IMR-90 (cell line): ENCODE data around the gene SNAP23. TPM values are rescaled to one million over a fixed set of nuclear protein-coding genes. Genes with fewer than 3 reads are reported as not detected.

Experiments used
- ATAC-seq: fragments of 200-7000 bp; cut with Tn5 transposase; 2 replicates; pipeline ENCODE4 v1.9.1; 2020; ENCODE audit warnings: low read depth, mild to moderate bottlenecking, moderate library complexity
- BruUV-seq: library from RNA; stranded (reverse); fragments of 400-500 nt; replicated peaks from 2 replicates; lab custom pipeline; 2021; lab: Mats Ljungman, UMichigan
- CTCF ChIA-PET: fragments of 300-600 bp; formaldehyde crosslinking; extraction: SDS; loops from one replicate; lab custom pipeline; 2021; ENCODE audit warnings: antibody characterized with exemption; lab: Yijun Ruan, JAX
- POLR2A ChIA-PET: fragments of 300-600 bp; sonication (Branson Sonifier 250); formaldehyde crosslinking; loops from one replicate; lab custom pipeline; 2022; ENCODE audit warnings: antibody characterized with exemption; ENCODE audit not compliant: unreplicated experiment; lab: Charles Lee
- DNase-seq: peaks from one replicate; pipeline ENCODE4 v3.0.0; 2013
- H2AFZ ChIP-seq: replicated peaks from 2 replicates; pipeline ENCODE3; 2013; ENCODE audit warnings: low read length, mild to moderate bottlenecking; ENCODE audit not compliant: poor library complexity
- H2AK5ac ChIP-seq: 2 replicates; pipeline ENCODE4 v1.6.1; 2013; ENCODE audit warnings: low read depth, low read length, inconsistent platforms
- H2AK9ac ChIP-seq: replicated peaks from 2 replicates; pipeline ENCODE3; 2013; ENCODE audit warnings: mild to moderate bottlenecking, low read depth, low read length, moderate library complexity; ENCODE audit not compliant: poor library complexity
- H2BK120ac ChIP-seq: 2 replicates; pipeline ENCODE4 v1.6.1; 2013; ENCODE audit warnings: low read depth, low read length, inconsistent platforms
- H2BK15ac ChIP-seq: 3 replicates; pipeline ENCODE4 v1.6.1; 2013; ENCODE audit warnings: low read depth, low read length, inconsistent platforms
- H2BK20ac ChIP-seq: 2 replicates; pipeline ENCODE4 v1.6.1; 2013; ENCODE audit warnings: low read depth, mild to moderate bottlenecking, inconsistent platforms, low read length, moderate library complexity
- H2BK5ac ChIP-seq: 2 replicates; pipeline ENCODE4 v1.6.1; 2013; ENCODE audit warnings: mild to moderate bottlenecking, low read depth, low read length, inconsistent platforms; ENCODE audit not compliant: poor library complexity, severe bottlenecking
- H3K14ac ChIP-seq: replicated peaks from 2 replicates; pipeline ENCODE4 v1.6.1; 2013; ENCODE audit warnings: low read depth, low read length, inconsistent platforms
- H3K18ac ChIP-seq: 2 replicates; pipeline ENCODE4 v1.6.1; 2013; ENCODE audit warnings: low read depth, low read length, control low read depth
- H3K23ac ChIP-seq: 2 replicates; pipeline ENCODE4 v1.6.1; 2013; ENCODE audit warnings: low read depth, low read length, inconsistent platforms
- H3K27ac ChIP-seq: 2 replicates; pipeline ENCODE4 v1.5.1; 2013; ENCODE audit warnings: mild to moderate bottlenecking, control low read depth, low read length; ENCODE audit not compliant: insufficient read depth
- H3K27me3 ChIP-seq: 2 replicates; pipeline ENCODE4 v1.6.1; 2013; ENCODE audit warnings: low read length; ENCODE audit not compliant: control insufficient read depth, insufficient read depth
- H3K36me3 ChIP-seq: 2 replicates; pipeline ENCODE4 v1.6.1; 2013; ENCODE audit warnings: low read length, mixed read lengths; ENCODE audit not compliant: control insufficient read depth, insufficient read depth
- H3K4ac ChIP-seq: 2 replicates; pipeline ENCODE4 v1.6.1; 2013; ENCODE audit warnings: low read depth, low read length, inconsistent platforms
- H3K4me1 ChIP-seq: 2 replicates; pipeline ENCODE4 v1.6.1; 2013; ENCODE audit warnings: low read length, mixed read lengths; ENCODE audit not compliant: control insufficient read depth, insufficient read depth
- H3K4me2 ChIP-seq: 2 replicates; pipeline ENCODE4 v1.6.1; 2013; ENCODE audit warnings: low read depth, mild to moderate bottlenecking, control low read depth, low read length, moderate library complexity
- H3K4me3 ChIP-seq: 2 replicates; pipeline ENCODE4 v1.5.1; 2013; ENCODE audit warnings: low read depth, mild to moderate bottlenecking, control low read depth, low read length, moderate library complexity; ENCODE audit not compliant: insufficient read depth
- H3K56ac ChIP-seq: 2 replicates; pipeline ENCODE4 v1.6.1; 2013; ENCODE audit warnings: low read length, inconsistent platforms; ENCODE audit not compliant: insufficient read depth; ENCODE audit errors: extremely low read depth
- H3K79me1 ChIP-seq, 2 experiments: 2 replicates each; pipeline ENCODE4 v1.6.1; 2013; ENCODE audit warnings: low read length in 2 of 2, inconsistent platforms in 1 of 2, low read depth in 1 of 2
- H3K9ac ChIP-seq: 2 replicates; pipeline ENCODE4 v1.6.1; 2013; ENCODE audit warnings: low read depth, low read length, control low read depth
- H3K9me1 ChIP-seq: 2 replicates; pipeline ENCODE4 v1.6.1; 2013; ENCODE audit warnings: low read length, inconsistent platforms; ENCODE audit not compliant: insufficient read depth
- H3K9me3 ChIP-seq: 2 replicates; pipeline ENCODE4 v1.6.1; 2013; ENCODE audit warnings: low read length; ENCODE audit not compliant: control insufficient read depth, insufficient read depth
- H4K20me1 ChIP-seq: 2 replicates; pipeline ENCODE4 v1.6.1; 2013; ENCODE audit warnings: low read length, inconsistent platforms; ENCODE audit not compliant: insufficient read depth
- H4K5ac ChIP-seq: 2 replicates; pipeline ENCODE4 v1.6.1; 2013; ENCODE audit warnings: mild to moderate bottlenecking, low read depth, low read length, control low read depth
- H4K8ac ChIP-seq, 2 experiments: 2 replicates each; pipeline ENCODE4 v1.6.1; 2013; ENCODE audit warnings: low read depth in 2 of 2, low read length in 2 of 2, control low read depth in 1 of 2, inconsistent platforms in 1 of 2
- H4K91ac ChIP-seq: 2 replicates; pipeline ENCODE4 v1.6.1; 2013; ENCODE audit warnings: low read depth, low read length, inconsistent platforms; ENCODE audit not compliant: insufficient read depth
- BHLHE40 ChIP-seq: fragments of 150-350 bp; IDR thresholded peaks from 2 replicates; pipeline ENCODE4 v1.6.1; 2016; ENCODE audit warnings: mild to moderate bottlenecking, low read depth, low read length
- CEBPB ChIP-seq: IDR thresholded peaks from 2 replicates; pipeline ENCODE4 v1.6.1; 2012; ENCODE audit warnings: low read depth, low read length, improper control_type of control experiment
- CHD1 ChIP-seq: IDR thresholded peaks from 2 replicates; pipeline ENCODE4 v1.6.1; 2012; ENCODE audit warnings: low read depth, low read length, improper control_type of control experiment
- CTCF ChIP-seq: conservative IDR thresholded peaks from 2 replicates; pipeline ENCODE4 v1.5.1; 2012; ENCODE audit warnings: mild to moderate bottlenecking, low read depth, low read length, improper control_type of control experiment
- FOS ChIP-seq: fragments of 150-350 bp; IDR thresholded peaks from 2 replicates; pipeline ENCODE4 v1.6.1; 2016; ENCODE audit warnings: low read depth, low read length
- MXI1 ChIP-seq: IDR thresholded peaks from 2 replicates; pipeline ENCODE4 v1.6.1; 2012; ENCODE audit warnings: low read depth, mild to moderate bottlenecking, low read length, moderate library complexity, borderline replicate concordance
- NFE2L2 ChIP-seq: fragments of 150-350 bp; IDR thresholded peaks from 2 replicates; pipeline ENCODE4 v1.6.1; 2016; ENCODE audit warnings: low read depth, mild to moderate bottlenecking, low read length
- RCOR1 ChIP-seq: IDR thresholded peaks from 2 replicates; pipeline ENCODE4 v1.6.1; 2012; ENCODE audit warnings: mild to moderate bottlenecking, low read length, improper control_type of control experiment; ENCODE audit not compliant: insufficient replicate concordance
- RFX5 ChIP-seq: IDR thresholded peaks from 2 replicates; pipeline ENCODE4 v1.8.0; 2012; ENCODE audit warnings: low read depth, mild to moderate bottlenecking, low read length, moderate library complexity
- SMC3 ChIP-seq: fragments of 150-350 bp; IDR thresholded peaks from 2 replicates; pipeline ENCODE4 v1.6.1; 2016; ENCODE audit warnings: low read depth, mild to moderate bottlenecking, antibody characterized with exemption, low read length, moderate library complexity
- USF2 ChIP-seq: fragments of 150-350 bp; IDR thresholded peaks from 2 replicates; pipeline ENCODE4 v1.6.1; 2017; ENCODE audit warnings: mild to moderate bottlenecking, antibody characterized with exemption, low read length, low read depth
- WGBS, 2 experiments: methylation state at CpG; one replicate each; pipeline versions ENCODE4 v1.1.5 to v1.1.7; 2013; ENCODE audit warnings: missing lambda C conversion rate in 2 of 2; ENCODE audit not compliant: insufficient read length in 1 of 2; ENCODE audit errors: extremely low coverage in 2 of 2; 5-methylcytosine and 5-hydroxymethylcytosine counted together
- dilution Hi-C: fragments of 300-500 bp; cut with HindIII; formaldehyde crosslinking; loops from one replicate; pipeline ENCODE4 v1.14.3; 2018; ENCODE audit warnings: low sequenced_read_pairs; ENCODE audit not compliant: unreplicated experiment
- in situ Hi-C: fragments of 300-500 bp; cut with MboI; formaldehyde crosslinking; loops from 3 replicates; pipeline ENCODE4 v1.14.3; 2019; ENCODE audit warnings: low sequenced_read_pairs, inconsistent platforms, mixed read lengths
- intact Hi-C: fragments of 100-400 bp; cut with micrococcal nuclease; formaldehyde crosslinking; loops from 2 replicates; pipeline ENCODE4 v1.10.0; 2022
- polyA plus RNA-seq, 3 experiments: library from polyadenylated mRNA; depleted of rRNA; stranded (reverse); fragments of >200 nt; gene quantifications; 2 replicates each; pipeline ENCODE4 v1.2.3, GENCODE V29; 2012; ENCODE audit warnings: low replicate concordance in 1 of 3
- total RNA-seq: library from RNA; depleted of rRNA; stranded (reverse); fragments of >200 nt; gene quantifications from 2 replicates; pipeline ENCODE4 v1.2.3, GENCODE V29; 2012

The SNAP23 gene
- total and polyA plus RNA-seq, 2 of the 4 experiments (the other 2 are of a cell fraction): 36.0 to 45.5 TPM

- peak; percentile 85 for ATAC-seq
- H2AK9ac ChIP-seq: no peak overlapping the region
- H3K9me3 ChIP-seq: no peaks in the 10 kb centered on the region
- ChIA-PET CTCF (no interaction called here), POLR2A (interaction anchor here (1.5 to 1.6 kb wide), 2 partner anchors 11 to 20 kb away, joined by 4 read pairs; partner anchors contain the start of gene ZNF106)
- DNase-seq: peak; percentile 84
- in situ Hi-C loops: no loop called here
- H3K9ac ChIP-seq: no peak overlapping the region
- no peak overlapping the region for H4K91ac ChIP-seq
- H3K56ac ChIP-seq: no peak overlapping the region
- H3K4me3 ChIP-seq: no peak overlapping the region; the same call in 1 of the 2 replicates
- H2BK5ac ChIP-seq: peak overlapping the region; percentile 70
- H2AK5ac ChIP-seq: no peak overlapping the region
- WGBS, 2 experiments: no CpG with 5 or more reads among the region's 4 CpGs
- H3K14ac ChIP-seq: no peak overlapping the region; the same call in 1 of the 2 replicates
- peak overlapping the region; percentile 52; the same call in 1 of the 2 replicates for H3K27ac ChIP-seq
- peak overlapping the region in 1 of 2 experiments; percentile 15; a peak in 1 of 4 replicates for H4K8ac ChIP-seq
- H3K79me1 ChIP-seq: peaks cover 16 to 59% of the 10 kb centered on the region in 2 experiments; a peak in 2 of 4 replicates
- H3K4me1 ChIP-seq: peaks cover 16% of the 10 kb centered on the region
- peaks cover 7% of the 10 kb centered on the region; the same call in 1 of the 2 replicates for H4K20me1 ChIP-seq
- dilution Hi-C loops: no loop called here
- H4K5ac ChIP-seq: no peak overlapping the region; the same call in 1 of the 2 replicates
- H2BK15ac ChIP-seq: no peak overlapping the region
- H3K4me2 ChIP-seq: peak overlapping the region; percentile 78
- H2BK20ac ChIP-seq: no peak overlapping the region
- H3K36me3 ChIP-seq: peaks cover 12% of the 10 kb centered on the region
- H3K27me3 ChIP-seq: no peaks in the 10 kb centered on the region
- H3K23ac ChIP-seq: no peak overlapping the region
- TF ChIP-seq CEBPB (peak; percentile 99), FOS (peak; percentile 63; the same call in 1 of the 2 replicates), SMC3 (no peak), BHLHE40 (peak; percentile 63), CTCF (no peak), RFX5 (no peak), CHD1 (no peak), NFE2L2 (no peak), USF2 (peak; percentile 34; the same call in 1 of the 2 replicates), RCOR1 (no peak), MXI1 (no peak)
- intact Hi-C loops: no loop called here
- no TSS peak for BruUV-seq
- H2BK120ac ChIP-seq: no peak overlapping the region
- H3K18ac ChIP-seq: peak overlapping the region; percentile 91; the same call in 1 of the 2 replicates
- H3K4ac ChIP-seq: no peak overlapping the region
- H3K9me1 ChIP-seq: peaks cover 6% of the 10 kb centered on the region
- H2AFZ ChIP-seq: no peak overlapping the region
These were observed 15.6 kb downstream of the SNAP23 start for GRCh38 chr15:42511007-42511391.
